SU-DHL-6 (cell line): ENCODE data around the gene ACHE.

ENCODE experiments used
- EZH2phosphoT487 ChIP-seq: fragments of 200-600 bp; sonication (generic), shearing (Covaris generic); conservative IDR thresholded peaks from 2 replicates; pipeline ENCODE4 v1.6.1; 2018; ENCODE audit warnings: mild to moderate bottlenecking, antibody characterized with exemption, low read length, moderate library complexity, mixed read lengths
- TF ChIP-seq, protein P1 (sequence below): fragments of 200-600 bp; sonication (generic); IDR thresholded peaks from one replicate; pipeline ENCODE4 v1.5.1; 2017; ENCODE audit warnings: antibody characterized with exemption, mild to moderate bottlenecking, low read length, moderate library complexity; ENCODE audit not compliant: insufficient read depth, poor library complexity, severe bottlenecking

DNA sequence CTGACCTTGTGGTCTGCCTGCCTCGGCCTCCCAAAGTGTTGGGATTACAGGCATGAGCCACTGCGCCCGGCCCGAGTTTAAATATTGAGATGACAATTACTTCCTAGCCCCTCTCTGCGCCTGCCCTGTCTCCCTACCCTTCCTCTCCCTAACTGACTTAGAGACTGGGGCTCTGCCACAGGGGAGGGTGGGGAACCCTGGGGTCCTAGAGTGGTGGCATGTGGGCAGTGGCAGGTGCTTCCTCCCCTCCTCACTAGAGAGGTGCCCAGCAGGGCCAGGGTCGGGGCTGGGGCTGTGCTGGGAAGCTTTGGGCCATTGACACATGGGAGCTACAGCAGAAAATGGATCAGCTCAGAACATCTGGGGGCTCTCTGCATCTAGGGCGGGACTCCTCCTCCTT lies 7.0 kb upstream of the ACHE start:
- TF ChIP-seq, protein P1, sequence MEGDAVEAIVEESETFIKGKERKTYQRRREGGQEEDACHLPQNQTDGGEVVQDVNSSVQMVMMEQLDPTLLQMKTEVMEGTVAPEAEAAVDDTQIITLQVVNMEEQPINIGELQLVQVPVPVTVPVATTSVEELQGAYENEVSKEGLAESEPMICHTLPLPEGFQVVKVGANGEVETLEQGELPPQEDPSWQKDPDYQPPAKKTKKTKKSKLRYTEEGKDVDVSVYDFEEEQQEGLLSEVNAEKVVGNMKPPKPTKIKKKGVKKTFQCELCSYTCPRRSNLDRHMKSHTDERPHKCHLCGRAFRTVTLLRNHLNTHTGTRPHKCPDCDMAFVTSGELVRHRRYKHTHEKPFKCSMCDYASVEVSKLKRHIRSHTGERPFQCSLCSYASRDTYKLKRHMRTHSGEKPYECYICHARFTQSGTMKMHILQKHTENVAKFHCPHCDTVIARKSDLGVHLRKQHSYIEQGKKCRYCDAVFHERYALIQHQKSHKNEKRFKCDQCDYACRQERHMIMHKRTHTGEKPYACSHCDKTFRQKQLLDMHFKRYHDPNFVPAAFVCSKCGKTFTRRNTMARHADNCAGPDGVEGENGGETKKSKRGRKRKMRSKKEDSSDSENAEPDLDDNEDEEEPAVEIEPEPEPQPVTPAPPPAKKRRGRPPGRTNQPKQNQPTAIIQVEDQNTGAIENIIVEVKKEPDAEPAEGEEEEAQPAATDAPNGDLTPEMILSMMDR = no peak
- TF ChIP-seq EZH2phosphoT487 = no peak
